HCT116 (cell line): ENCODE data around the gene PIK3C3.

Source experiments
- CBX3 ChIP-seq: IDR thresholded peaks from 2 replicates; pipeline ENCODE4 v1.6.1; 2012; ENCODE audit warnings: low read depth
- CTCF ChIP-seq, 3 experiments: fragments of 200-600 bp in 1 of 3; sonication (generic) in 1 of 3; IDR thresholded peaks in 2 of 3; conservative IDR thresholded peaks in 1 of 3; 2 replicates each; pipeline ENCODE4 v1.5.1; 2012 to 2017; ENCODE audit warnings: low read depth in 2 of 3, low read length in 2 of 3, antibody characterized with exemption in 1 of 3, borderline replicate concordance in 1 of 3, control low read depth in 1 of 3, mild to moderate bottlenecking in 1 of 3, mixed read lengths in 1 of 3, mixed run types in 1 of 3, moderate library complexity in 1 of 3; ENCODE audit not compliant: insufficient read depth in 1 of 3
- EGR1 ChIP-seq: IDR thresholded peaks from 2 replicates; pipeline ENCODE4 v1.6.1; 2012; ENCODE audit warnings: low read depth
- ELF1 ChIP-seq: IDR thresholded peaks from 2 replicates; pipeline ENCODE4 v1.6.1; 2012; ENCODE audit warnings: low read depth, borderline replicate concordance
- EZH2 ChIP-seq: fragments of 200-600 bp; sonication (generic); IDR thresholded peaks from 2 replicates; pipeline ENCODE4 v1.6.1; 2017; ENCODE audit warnings: antibody characterized with exemption, mixed run types
- MAX ChIP-seq: IDR thresholded peaks from 2 replicates; pipeline ENCODE4 v1.6.1; 2012
- POLR2A ChIP-seq: IDR thresholded peaks from 2 replicates; pipeline ENCODE4 v1.7.0; 2011; ENCODE audit warnings: borderline replicate concordance; ENCODE audit not compliant: insufficient read depth, insufficient read length; ENCODE audit errors: extremely low read depth
- POLR2AphosphoS5 ChIP-seq: IDR thresholded peaks from 2 replicates; pipeline ENCODE4 v1.6.1; 2011; ENCODE audit warnings: mild to moderate bottlenecking, low read depth, low read length, moderate library complexity
- REST ChIP-seq: IDR thresholded peaks from 2 replicates; pipeline ENCODE4 v1.6.1; 2012; ENCODE audit warnings: low read depth
- SP1 ChIP-seq: IDR thresholded peaks from 2 replicates; pipeline ENCODE4 v1.6.1; 2012; ENCODE audit warnings: low read depth
- SRF ChIP-seq: IDR thresholded peaks from 2 replicates; pipeline ENCODE4 v1.6.1; 2012; ENCODE audit warnings: low read depth
- TCF7L2 ChIP-seq: IDR thresholded peaks from 2 replicates; pipeline ENCODE4 v1.7.0; 2011; ENCODE audit warnings: borderline replicate concordance, inconsistent platforms; ENCODE audit not compliant: insufficient read depth, insufficient read length; ENCODE audit errors: extremely low read depth
- YY1 ChIP-seq: IDR thresholded peaks from 2 replicates; pipeline ENCODE4 v1.6.1; 2011; ENCODE audit warnings: low read length, low read depth, moderate library complexity, mild to moderate bottlenecking; ENCODE audit not compliant: insufficient replicate concordance; ENCODE audit errors: extremely low read depth

- TF ChIP-seq CTCF (IDR thresholded peaks at IDR 0.05 in 2 of 3, conservative IDR thresholded peaks at IDR 0.05 in 1 of 3; ENCODE audit: borderline replicate concordance in 1 of 3, insufficient read depth in 1 of 3, low read depth in 2 of 3, low read length in 2 of 3) = no peak
- no peak for TF ChIP-seq EGR1
- TF ChIP-seq TCF7L2 = no peak
- no peak for TF ChIP-seq EZH2
- no peak for TF ChIP-seq ELF1
- TF ChIP-seq POLR2A = no peak
- TF ChIP-seq POLR2AphosphoS5 = no peak
- TF ChIP-seq SRF = no peak
- no peak for TF ChIP-seq SP1
- no peak for TF ChIP-seq YY1
- TF ChIP-seq REST = no peak
- no peak for TF ChIP-seq MAX
- no peak for TF ChIP-seq CBX3
These were observed 113.0 kb downstream of the PIK3C3 start for GRCh38 chr18:42068030-42068429.
